ENCODE measurements around the gene PRRT2. TPM values are rescaled to one million over a fixed set of nuclear protein-coding genes. Genes with fewer than 3 reads are reported as not detected.
A peak's percentile ranks its signal among the peaks of the same experiment; 100 is the strongest.
"Not testable (repeated sequence)": the region's sequence is repeated elsewhere in the genome, so short reads cannot be mapped to it uniquely, and the experiment has no call there.

PRRT2 gene
- total RNA-seq, 1 donor from 2014 or later, result 2.1 TPM

DNA sequence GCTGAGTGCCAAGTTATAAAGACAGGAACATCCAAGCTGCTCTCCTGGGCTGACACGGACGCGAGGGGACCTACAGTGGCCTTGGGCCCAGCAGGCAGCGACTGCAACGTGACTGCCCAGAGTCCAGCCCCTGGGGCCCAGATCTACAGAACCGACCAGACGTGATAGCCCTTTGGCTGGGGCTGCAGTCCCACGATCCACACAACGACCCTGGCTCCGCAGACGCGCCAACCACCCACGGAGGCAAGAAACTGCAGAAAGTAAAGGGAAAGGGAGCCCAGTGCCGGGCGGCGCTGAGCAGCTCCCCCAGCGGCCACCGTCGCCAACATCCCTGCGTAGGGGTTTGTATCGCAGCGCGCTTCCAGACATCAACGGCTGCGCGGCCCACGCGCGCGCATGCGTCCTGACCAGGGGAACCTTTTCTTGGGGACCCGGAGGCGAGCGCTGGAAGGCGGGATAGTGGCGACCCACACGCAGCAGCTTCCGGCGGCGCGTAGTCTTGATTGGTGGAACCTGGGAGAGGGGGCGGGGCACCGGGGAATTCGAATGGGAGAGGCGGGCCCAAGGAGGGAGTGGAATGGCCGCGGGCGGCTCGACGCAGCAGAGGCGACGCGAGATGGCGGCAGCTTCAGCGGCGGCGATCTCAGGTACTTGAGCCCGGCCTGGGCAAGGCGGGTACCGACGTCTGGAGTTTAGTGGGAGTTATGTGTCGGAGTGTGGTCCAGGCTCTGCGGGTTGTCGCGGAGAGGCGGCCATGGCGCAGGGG, 21.6 kb upstream of the PRRT2 start, which contains the start of gene KIF22:
TSS of gene KIF22 (plus strand) at position 569 of the 766 bp plus-strand sequence. CDS start at position 578, 9 bp downstream.
- peak; percentile 100 for DNase-seq (ENCODE audit: low spot score)
- intact Hi-C loops (cut with DNase I), result loop anchor here (1.0 kb wide), 3 partner anchors 15 to 73 kb away; partner anchors contain the start of gene CDIPT

- intact Hi-C loops (cut with DNase I), result loop anchor here (1.0 kb wide), 3 partner anchors 14 to 72 kb away; partner anchors contain the start of gene CDIPT
- DNase-seq (ENCODE audit: low spot score), result no peak
Measured at GRCh38 chr16:29790949-29791844, 20.8 kb upstream of the PRRT2 start.

DNA sequence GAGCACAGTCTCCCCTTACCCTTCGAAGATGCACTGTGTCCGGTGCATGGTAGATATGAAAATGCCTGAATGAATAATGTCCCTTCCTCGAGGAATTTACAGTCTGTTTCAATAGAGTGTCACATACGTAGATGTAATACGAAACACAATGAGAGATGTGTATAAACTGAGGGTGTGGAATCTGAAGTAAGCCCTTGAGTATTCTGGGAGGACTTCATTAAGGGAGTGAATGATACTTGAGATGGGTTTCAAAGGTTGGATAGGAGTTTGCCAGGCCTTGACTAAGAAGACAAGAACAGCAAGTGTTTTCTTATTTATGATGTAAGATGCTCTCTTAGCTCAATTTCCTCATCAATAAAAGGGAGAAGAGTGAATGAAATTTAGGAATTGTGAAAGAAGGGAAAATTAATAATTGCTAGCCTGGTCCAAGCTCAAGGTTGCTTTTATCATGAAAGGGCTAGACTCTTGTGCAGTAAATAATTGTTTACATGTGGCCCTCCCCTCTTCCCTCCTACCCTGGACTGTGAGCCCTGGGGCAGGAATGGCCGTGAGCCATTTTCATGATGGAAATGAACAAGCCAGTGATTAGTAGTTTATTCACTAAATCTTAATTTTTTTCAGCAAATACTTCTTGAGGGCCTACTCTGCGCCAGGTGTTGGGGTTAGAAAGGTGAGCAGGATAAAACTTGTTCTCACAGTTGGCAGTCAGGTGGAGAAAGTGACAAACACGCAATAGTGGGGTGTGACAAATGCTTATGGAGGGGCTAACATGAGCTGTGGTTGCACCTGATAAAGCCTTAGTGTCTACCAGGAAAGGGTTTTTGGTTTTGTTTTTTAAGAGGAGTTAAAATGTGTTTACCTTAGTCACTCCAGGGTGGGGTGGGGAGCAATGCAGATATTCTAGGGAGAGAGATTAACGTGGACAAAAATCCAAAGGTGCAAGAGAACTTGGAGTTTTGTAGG, 19.9 kb upstream of the PRRT2 start:
- intact Hi-C loops (cut with DNase I), result no loop called here
- no peak for DNase-seq (ENCODE audit: low spot score)

DNA sequence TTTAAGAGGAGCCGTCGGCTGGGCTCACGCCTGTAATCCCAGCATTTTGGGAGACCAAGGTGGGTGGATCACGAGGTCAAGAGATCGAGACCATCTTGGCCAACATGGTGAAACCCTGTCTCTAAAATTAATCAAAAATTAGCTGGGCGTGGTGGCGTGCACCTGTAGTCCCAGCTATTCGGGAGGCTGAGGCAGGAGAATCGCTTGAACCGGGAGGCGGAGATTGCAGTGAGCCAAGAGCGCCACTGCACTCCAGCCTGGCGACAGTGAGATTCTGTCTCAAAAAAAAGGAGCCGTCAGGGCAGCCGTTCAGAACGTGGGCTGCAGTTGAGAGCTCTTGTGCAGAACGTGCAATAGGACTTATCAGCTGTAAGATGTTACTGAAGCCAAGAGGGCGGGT, 18.8 kb upstream of the PRRT2 start:
- DNase-seq (ENCODE audit: low spot score), result peak; percentile 7
- intact Hi-C loops (cut with DNase I), result not testable (repeated sequence)

DNA sequence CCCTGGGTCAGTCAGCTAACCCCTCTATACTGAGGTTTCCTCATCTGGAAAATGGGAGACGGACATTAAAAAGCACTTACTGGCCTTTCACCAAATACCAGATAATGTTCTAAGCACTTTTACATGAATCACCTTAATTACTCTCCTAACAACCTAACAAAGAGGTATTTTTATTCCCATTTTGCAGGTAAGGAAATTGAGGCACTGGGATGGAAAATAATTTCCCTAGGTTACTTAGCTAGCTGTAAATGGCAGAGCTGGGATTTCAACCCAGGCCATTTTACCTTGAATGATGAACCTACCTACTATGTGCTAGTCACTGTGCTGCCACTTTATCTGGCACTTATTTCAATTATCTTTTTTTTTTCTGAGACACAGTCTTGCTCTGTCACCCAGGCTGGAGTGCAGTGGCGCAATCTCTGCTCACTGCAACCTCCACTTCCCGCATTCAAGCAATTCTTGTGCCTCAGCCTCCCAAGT, 17.7 kb upstream of the PRRT2 start:
- intact Hi-C loops (cut with DNase I), result no loop called here
- DNase-seq (ENCODE audit: low spot score), result no peak

GRCh38 chr16:29802416-29802935, 9.5 kb upstream of the PRRT2 start:
- no peak for DNase-seq (ENCODE audit: low spot score)
- intact Hi-C loops (cut with DNase I), result no loop called here

GRCh38 chr16:29804020-29804419, 8.0 kb upstream of the PRRT2 start:
- intact Hi-C loops (cut with DNase I), result no loop called here
- no peak for DNase-seq (ENCODE audit: low spot score)

- DNase-seq (ENCODE audit: low spot score), result no peak
- intact Hi-C loops (cut with DNase I), result loop anchor here (1.0 kb wide), 1 partner anchor 14 kb away; the partner anchor contains the start of gene KIF22
Measured at GRCh38 chr16:29804455-29805231, 7.3 kb upstream of the PRRT2 start.

DNA sequence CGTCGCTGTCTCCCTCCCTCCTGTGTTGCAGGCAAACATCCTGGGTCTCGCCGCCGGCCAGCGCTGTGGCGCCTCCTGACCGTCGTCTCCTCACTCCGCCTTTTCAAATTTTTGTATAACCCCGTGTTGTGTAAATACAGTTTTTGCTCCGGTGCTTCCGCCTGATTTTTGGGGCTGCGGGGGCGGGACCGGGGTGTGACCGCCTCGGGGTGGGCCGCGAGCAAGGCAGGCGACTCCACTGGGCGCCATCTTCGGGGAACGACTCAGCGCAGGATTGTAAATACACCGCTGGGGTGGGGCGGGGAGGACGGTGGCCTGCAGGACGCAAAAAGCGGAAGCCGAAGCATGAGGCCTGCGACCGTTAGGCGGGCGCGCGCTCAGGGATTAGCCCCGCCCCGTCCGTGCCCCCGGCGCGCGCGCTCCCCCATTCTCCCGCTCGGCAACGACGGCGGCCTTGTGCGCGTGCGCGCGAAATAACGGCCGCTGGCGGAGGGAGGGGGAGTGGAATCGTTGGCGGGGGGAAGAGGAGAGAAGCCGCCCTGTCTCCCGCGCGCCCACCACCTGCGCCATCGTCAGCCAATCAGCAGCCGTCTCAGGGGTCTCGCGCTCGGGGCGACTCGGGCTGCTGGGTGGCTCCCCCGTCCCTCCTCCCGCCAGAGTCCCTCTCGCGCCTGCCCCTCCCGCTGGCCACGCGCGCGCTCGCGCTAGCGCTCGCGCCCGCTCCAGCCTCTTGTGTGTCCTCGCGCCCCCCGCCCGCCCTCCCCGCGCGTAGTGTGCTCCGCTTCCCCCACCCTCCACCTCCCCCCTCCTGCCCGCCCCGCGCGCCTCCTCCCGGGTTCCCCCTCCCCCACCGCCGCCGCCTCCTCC, 6.5 kb upstream of the PRRT2 start:
- intact Hi-C loops (cut with DNase I), result loop anchor here (1.0 kb wide), 1 partner anchor 15 kb away; the partner anchor contains the start of gene KIF22
- peak; percentile 99 for DNase-seq (ENCODE audit: low spot score)

- no peak for DNase-seq (ENCODE audit: low spot score)
- intact Hi-C loops (cut with DNase I), result no loop called here
Measured at GRCh38 chr16:29806099-29806579, 5.9 kb upstream of the PRRT2 start, which contains the start of gene MAZ. Gene MAZ (plus strand): TSS chr16:29806529. CDS start chr16:29806702, 173 bp downstream.

GRCh38 chr16:29806641-29807425, 5.2 kb upstream of the PRRT2 start:
- DNase-seq (ENCODE audit: low spot score), result no peak
- intact Hi-C loops (cut with DNase I), result no loop called here

DNA sequence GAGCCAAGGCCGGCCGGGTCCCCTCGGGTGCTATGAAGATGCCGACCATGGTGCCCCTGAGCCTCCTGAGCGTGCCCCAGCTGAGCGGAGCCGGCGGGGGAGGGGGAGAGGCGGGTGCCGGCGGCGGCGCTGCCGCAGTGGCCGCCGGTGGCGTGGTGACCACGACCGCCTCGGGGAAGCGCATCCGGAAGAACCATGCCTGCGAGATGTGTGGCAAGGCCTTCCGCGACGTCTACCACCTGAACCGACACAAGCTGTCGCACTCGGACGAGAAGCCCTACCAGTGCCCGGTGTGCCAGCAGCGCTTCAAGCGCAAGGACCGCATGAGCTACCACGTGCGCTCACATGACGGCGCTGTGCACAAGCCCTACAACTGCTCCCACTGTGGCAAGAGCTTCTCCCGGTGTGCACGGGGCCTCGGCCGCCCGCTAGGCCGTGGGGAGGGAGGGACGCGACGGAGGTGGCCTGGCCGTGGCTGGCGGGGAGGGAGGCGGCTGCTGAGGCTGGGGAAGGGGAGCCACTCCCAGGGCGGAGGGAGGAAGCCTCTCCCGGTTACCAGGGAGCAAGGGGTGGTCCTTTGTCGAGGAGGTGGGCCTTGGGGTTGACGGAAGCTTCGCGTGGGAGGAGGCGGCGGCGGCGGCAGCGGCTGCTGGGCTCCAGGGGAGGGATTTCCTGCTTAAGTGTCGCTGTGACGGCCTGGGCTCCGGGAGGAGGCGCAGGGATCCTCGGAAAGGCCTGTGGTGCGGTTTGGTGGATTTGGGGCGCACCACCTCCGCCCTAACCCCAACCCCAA, 4.4 kb upstream of the PRRT2 start:
- peak; percentile 95 for DNase-seq (ENCODE audit: low spot score)
- intact Hi-C loops (cut with DNase I), result no loop called here

DNA sequence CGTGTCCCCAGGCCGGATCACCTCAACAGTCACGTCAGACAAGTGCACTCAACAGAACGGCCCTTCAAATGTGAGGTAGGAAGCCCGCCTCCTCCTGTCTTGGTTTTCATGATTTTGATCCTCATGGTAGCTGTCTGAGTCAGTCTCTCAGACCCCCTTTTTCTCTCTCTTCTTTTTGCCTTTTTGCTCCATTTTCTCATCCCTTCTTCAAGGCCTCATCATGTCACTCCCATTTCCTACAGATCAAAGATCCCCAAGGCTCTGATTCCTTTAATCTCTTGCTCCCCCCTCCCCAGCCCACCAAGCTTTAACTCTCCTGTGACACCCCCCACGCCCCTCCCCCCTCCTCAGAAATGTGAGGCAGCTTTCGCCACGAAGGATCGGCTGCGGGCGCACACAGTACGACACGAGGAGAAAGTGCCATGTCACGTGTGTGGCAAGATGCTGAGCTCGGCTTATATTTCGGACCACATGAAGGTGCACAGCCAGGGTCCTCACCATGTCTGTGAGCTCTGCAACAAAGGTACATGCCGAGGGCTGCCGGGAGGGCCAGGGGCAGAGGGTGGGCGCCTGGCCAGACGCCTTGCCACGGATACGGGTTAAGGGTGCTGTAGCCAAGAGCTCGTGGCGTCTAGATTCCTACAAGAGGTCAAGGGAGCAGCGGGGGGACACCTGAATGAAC, 3.6 kb upstream of the PRRT2 start:
- intact Hi-C loops (cut with DNase I), result no loop called here
- no peak for DNase-seq (ENCODE audit: low spot score)

DNA sequence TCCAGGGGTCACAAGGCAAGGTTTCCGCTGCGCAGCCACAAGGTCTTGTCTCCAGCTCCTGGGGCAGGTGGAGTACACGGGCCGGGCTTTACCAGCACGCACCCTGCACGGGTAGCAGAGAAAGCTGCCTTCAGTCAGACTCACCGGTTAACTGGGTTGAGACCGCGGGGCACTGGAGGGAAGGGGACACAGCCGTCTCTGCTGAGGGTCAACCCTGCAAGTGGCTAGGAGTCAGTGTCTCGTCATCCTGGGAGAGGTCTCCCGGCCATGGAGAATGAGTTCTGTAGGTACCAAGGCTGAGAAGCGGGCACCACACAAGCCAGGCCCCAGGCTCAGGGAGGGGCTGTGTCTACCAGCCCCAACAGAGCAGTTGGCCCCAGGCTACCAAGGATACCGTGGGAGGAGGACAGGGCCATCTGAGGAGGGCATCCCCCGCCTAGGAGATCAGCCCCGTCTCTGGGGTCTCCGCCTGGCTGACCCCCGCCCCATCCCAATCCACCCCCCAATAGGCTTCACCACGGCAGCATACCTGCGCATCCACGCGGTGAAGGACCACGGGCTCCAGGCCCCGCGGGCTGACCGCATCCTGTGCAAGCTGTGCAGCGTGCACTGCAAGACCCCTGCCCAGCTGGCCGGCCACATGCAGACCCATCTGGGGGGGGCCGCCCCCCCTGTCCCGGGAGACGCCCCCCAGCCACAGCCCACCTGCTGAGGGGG, 2.8 kb upstream of the PRRT2 start:
- intact Hi-C loops (cut with DNase I), result no loop called here
- no peak for DNase-seq (ENCODE audit: low spot score)
